Natural killer cell (primary cell): ENCODE measurements around the gene RTKN. TPM values are rescaled to one million over a fixed set of nuclear protein-coding genes. Genes with fewer than 3 reads are reported as not detected.

Source experiments
- ATAC-seq, 3 donors: fragments of 150-1000 bp in 2 of 3; fragments of 200-7000 bp in 1 of 3; cut with Tn5 transposase; 1 replicate in 1 of 3; 2 replicates in 2 of 3; pipeline ENCODE4 v1.10.0; 2021; ENCODE audit warnings: mild to moderate bottlenecking in 2 of 3, moderate library complexity in 2 of 3
- DNase-seq, 2 donors: peaks; one replicate each; pipeline versions ENCODE4 v3.0.0 to v3.0.0-alpha.2; 2013 to 2021; ENCODE audit warnings: mixed read lengths in 1 of 2
- H3K27ac ChIP-seq: one replicate; pipeline ENCODE4 v1.5.1; 2013; ENCODE audit warnings: mild to moderate bottlenecking, low read length
- H3K27me3 ChIP-seq: one replicate; pipeline ENCODE4 v1.6.1; 2013; ENCODE audit warnings: low read length; ENCODE audit not compliant: control insufficient read depth, insufficient read depth
- H3K36me3 ChIP-seq: one replicate; pipeline ENCODE4 v1.6.1; 2013; ENCODE audit warnings: low read length; ENCODE audit not compliant: control insufficient read depth, insufficient read depth
- H3K4me1 ChIP-seq: one replicate; pipeline ENCODE4 v1.6.1; 2013; ENCODE audit warnings: low read length; ENCODE audit not compliant: control insufficient read depth, insufficient read depth
- H3K4me3 ChIP-seq: one replicate; pipeline ENCODE4 v1.5.1; 2013; ENCODE audit warnings: low read length
- H3K9me3 ChIP-seq: one replicate; pipeline ENCODE4 v1.6.1; 2013; ENCODE audit warnings: low read length; ENCODE audit not compliant: control insufficient read depth, insufficient read depth
- H3K27ac Mint-ChIP-seq, 2 donors: one replicate each; pipeline ENCODE4 v1.8.0; 2022; ENCODE audit warnings: mild to moderate bottlenecking in 2 of 2, mixed read lengths in 2 of 2, moderate library complexity in 1 of 2
- H3K27me3 Mint-ChIP-seq, 2 donors: one replicate each; pipeline ENCODE4 v1.8.0; 2022; ENCODE audit warnings: low read depth in 2 of 2, mixed read lengths in 2 of 2
- H3K36me3 Mint-ChIP-seq: one replicate; pipeline ENCODE4 v1.8.0; 2022; ENCODE audit warnings: mixed read lengths
- H3K4me1 Mint-ChIP-seq, 2 donors: one replicate each; pipeline ENCODE4 v1.8.0; 2022; ENCODE audit warnings: mixed read lengths in 2 of 2
- H3K4me3 Mint-ChIP-seq: one replicate; pipeline ENCODE4 v1.8.0; 2022; ENCODE audit warnings: mild to moderate bottlenecking, moderate library complexity, mixed read lengths
- H3K9me3 Mint-ChIP-seq, 2 donors: one replicate each; pipeline ENCODE4 v1.8.0; 2022; ENCODE audit warnings: mixed read lengths in 2 of 2
- CTCF ChIP-seq: fragments of 200-600 bp; IDR thresholded peaks from one replicate; pipeline ENCODE4 v1.8.0; 2022; ENCODE audit warnings: antibody characterized with exemption
- WGBS: methylation state at CpG from one replicate; pipeline ENCODE4 v1.1.7; 2013; ENCODE audit warnings: missing lambda C conversion rate; ENCODE audit not compliant: insufficient coverage; 5-methylcytosine and 5-hydroxymethylcytosine counted together
- intact Hi-C: fragments of 100-400 bp; cut with micrococcal nuclease; formaldehyde crosslinking; loops from one replicate; pipeline ENCODE4 v1.14.2; 2022
- total RNA-seq, 4 donors: library from RNA; stranded (reverse); fragments of 120-200 nt in 1 of 4; gene quantifications; one replicate each; pipeline versions ENCODE4 v1.2.3 to v1.2.4, GENCODE V29; 2013 to 2022

RTKN gene
- total RNA-seq, 3 donors from 2014 or later (not counting 1 experiment from before 2014, with no cell fraction given), result 11.0 to 26.5 (median 15.1) TPM

DNA sequence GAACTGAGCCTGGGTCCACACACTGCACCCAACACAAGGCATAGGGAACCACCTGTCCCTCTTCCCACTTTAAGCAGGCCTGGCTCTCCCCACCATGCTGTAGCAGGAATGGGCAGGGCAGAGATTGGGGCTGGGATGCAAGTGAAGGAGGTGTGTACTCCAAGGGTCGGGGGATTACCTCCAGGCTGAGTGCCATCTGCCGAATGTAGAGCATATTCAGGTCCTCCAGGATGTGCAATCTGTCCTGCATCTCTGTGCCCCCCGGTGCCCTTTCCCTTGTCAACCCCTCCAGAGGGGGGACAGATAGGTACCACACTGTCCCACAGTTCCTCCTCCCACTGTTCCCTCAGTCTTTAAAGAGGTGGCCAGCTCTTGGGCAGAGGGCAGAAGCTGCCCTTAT lies 2.4 kb downstream of the RTKN start:
- H3K27me3 ChIP-seq, result peaks cover 19% of the 10 kb centered on the region
- intact Hi-C loops, result no loop called here
- Mint-ChIP-seq H3K4me3 (peak overlapping the region; percentile 88), H3K9me3 (no peaks in the 10 kb centered on the region), H3K27me3 (peaks cover 0 to 11% of the 10 kb centered on the region in 2 donors), H3K36me3 (no peaks in the 10 kb centered on the region), H3K4me1 (peaks cover 27 to 38% of the 10 kb centered on the region in 2 donors), H3K27ac (peak overlapping the region; percentile 27 to 28)
- peaks cover 33% of the 10 kb centered on the region for H3K4me1 ChIP-seq
- ATAC-seq (no peak), DNase-seq (no peak)
- H3K27ac ChIP-seq, result no peak overlapping the region
- no peaks in the 10 kb centered on the region for H3K36me3 ChIP-seq
- no peak for TF ChIP-seq CTCF
- no peak overlapping the region for H3K4me3 ChIP-seq
- WGBS, result 41% methylated on average over 3 of the region's 3 CpGs
- H3K9me3 ChIP-seq, result no peaks in the 10 kb centered on the region

DNA sequence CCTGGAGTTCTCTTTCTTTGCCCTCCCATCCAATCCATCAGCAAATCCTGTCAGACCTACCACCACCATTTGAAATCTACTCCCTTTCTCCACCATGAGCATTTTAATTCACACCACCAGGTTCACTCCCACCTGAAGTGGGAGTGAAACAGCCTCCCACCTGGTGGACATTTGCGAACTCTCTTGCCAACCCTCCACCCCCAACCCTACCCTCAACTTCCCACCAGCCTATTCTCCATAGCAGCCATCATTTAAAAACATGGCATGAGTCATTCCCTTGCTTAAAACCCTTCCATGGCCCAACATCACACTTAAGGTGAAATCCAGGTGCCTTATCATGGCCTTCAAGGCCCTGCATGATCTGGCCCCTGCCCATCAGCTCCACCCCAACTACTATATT lies 3.5 kb downstream of the RTKN start:
- Histone ChIP-seq H3K4me3 (no peak overlapping the region), H3K36me3 (no peaks in the 10 kb centered on the region), H3K4me1 (peaks cover 33% of the 10 kb centered on the region), H3K27ac (no peak overlapping the region), H3K9me3 (no peaks in the 10 kb centered on the region), H3K27me3 (peaks cover 19% of the 10 kb centered on the region)
- intact Hi-C loops, result no loop called here
- H3K4me3 Mint-ChIP-seq, result no peak overlapping the region
- H3K27ac Mint-ChIP-seq, result peak overlapping the region; percentile 27 to 28
- TF ChIP-seq CTCF, result no peak
- no peaks in the 10 kb centered on the region for H3K9me3 Mint-ChIP-seq
- peaks cover 27 to 38% of the 10 kb centered on the region in 2 donors for H3K4me1 Mint-ChIP-seq
- ATAC-seq, result no peak
- no peaks in the 10 kb centered on the region for H3K36me3 Mint-ChIP-seq
- H3K27me3 Mint-ChIP-seq, result peaks cover 0 to 11% of the 10 kb centered on the region in 2 donors
- DNase-seq, result no peak
- WGBS, result 73% methylated on average over 1 of the region's 1 CpG

GRCh38 chr2:74436848-74437695 lies 4.7 kb downstream of the RTKN start:
- Mint-ChIP-seq H3K27ac (peak overlapping the region in 1 of 2 donors; percentile 37), H3K4me3 (no peak overlapping the region), H3K36me3 (no peaks in the 10 kb centered on the region), H3K27me3 (peaks cover 0 to 5% of the 10 kb centered on the region in 2 donors), H3K4me1 (peaks cover 23 to 34% of the 10 kb centered on the region in 2 donors), H3K9me3 (no peaks in the 10 kb centered on the region)
- ATAC-seq (no peak), DNase-seq (no peak)
- peaks cover 15% of the 10 kb centered on the region for H3K27me3 ChIP-seq
- TF ChIP-seq CTCF, result no peak
- no peaks in the 10 kb centered on the region for H3K9me3 ChIP-seq
- no peak overlapping the region for H3K4me3 ChIP-seq
- H3K36me3 ChIP-seq, result no peaks in the 10 kb centered on the region
- intact Hi-C loops, result no loop called here
- H3K27ac ChIP-seq, result no peak overlapping the region
- peaks cover 28% of the 10 kb centered on the region for H3K4me1 ChIP-seq
- WGBS, result 64% methylated on average over 5 of the region's 6 CpGs
